Measurements from ENCODE around the gene ATP11B.

ATP11B gene

DNA sequence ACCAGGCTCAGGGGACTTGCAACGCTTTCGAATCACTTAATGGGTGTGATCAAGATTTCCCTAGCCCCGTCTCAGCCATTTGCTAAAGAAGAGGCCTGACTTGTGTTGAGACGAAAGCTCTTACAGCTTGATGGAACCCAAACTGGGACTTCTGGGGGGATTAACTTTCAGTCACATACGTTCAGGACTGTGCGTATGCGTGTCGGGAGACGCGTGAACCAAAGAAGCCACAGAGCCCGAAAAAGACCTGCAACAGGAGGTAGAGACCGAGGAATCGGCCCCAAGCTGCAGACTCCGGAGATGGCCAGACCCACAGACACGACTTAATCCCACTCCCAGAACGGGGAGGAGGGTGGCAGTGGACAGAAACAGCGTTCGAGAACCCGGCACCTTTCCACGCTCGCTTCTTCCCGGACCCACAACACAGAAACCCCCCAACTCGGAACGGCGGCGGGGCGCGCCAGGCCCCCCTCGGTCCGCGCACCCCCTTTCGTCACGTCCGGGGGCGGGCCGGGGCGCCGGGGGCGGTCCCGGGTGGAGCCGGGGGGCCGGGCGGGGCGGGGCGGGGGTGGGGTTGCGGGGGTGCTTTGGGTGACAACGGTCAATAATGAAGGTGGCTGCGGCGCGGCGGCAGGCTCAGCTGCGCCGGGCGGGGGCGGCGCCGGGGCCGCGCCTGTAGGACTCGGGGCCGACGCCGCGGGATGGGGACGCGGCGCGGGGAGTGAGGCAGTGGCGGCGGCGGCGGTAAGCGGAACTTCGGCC, at the start of gene ATP11B:
ATP11B (plus strand) TSS at position 604 of the 762 bp plus-strand sequence. CDS start 256 bp downstream, outside the sequence.
- no peak for TF ChIP-seq ARNT (IDR thresholded peaks at IDR 0.05)
- no peak for TF ChIP-seq CTBP1 (IDR thresholded peaks at IDR 0.05; ENCODE audit: borderline replicate concordance)
- TF ChIP-seq SP1 (IDR thresholded peaks at IDR 0.05): no peak
- no peak for TF ChIP-seq BHLHE40 (IDR thresholded peaks at IDR 0.05; ENCODE audit: borderline replicate concordance)
- TF ChIP-seq HDGF (IDR thresholded peaks at IDR 0.05; ENCODE audit: borderline replicate concordance): no peak
- no peak for TF ChIP-seq L3MBTL2 (conservative IDR thresholded peaks at IDR 0.05)
- TF ChIP-seq FOXK2 (IDR thresholded peaks at IDR 0.05): no peak
- no peak for TF ChIP-seq ZNF384 (IDR thresholded peaks at IDR 0.05)
- ChIA-PET CTCF (no interaction called here), POLR2A (interaction anchor here (0.9 to 1.4 kb wide), 5 partner anchors 16 to 79 kb away, joined by 3 read pairs; no protein-coding TSS in a partner anchor)
- peak; percentile 52 for DNase-seq (ENCODE audit: extremely low spot score)

- TF ChIP-seq FOXM1 (IDR thresholded peaks at IDR 0.05; ENCODE audit: borderline replicate concordance) (no peak), SP1 (IDR thresholded peaks at IDR 0.05) (no peak), NFRKB (IDR thresholded peaks at IDR 0.05) (no peak), L3MBTL2 (conservative IDR thresholded peaks at IDR 0.05) (no peak), HDGF (IDR thresholded peaks at IDR 0.05; ENCODE audit: borderline replicate concordance) (no peak), ARNT (IDR thresholded peaks at IDR 0.05) (no peak), LEF1 (IDR thresholded peaks at IDR 0.05; ENCODE audit: borderline replicate concordance) (no peak), TARDBP (IDR thresholded peaks at IDR 0.05) (no peak), ZNF384 (IDR thresholded peaks at IDR 0.05) (no peak), ELF4 (IDR thresholded peaks at IDR 0.05) (no peak), FOXK2 (IDR thresholded peaks at IDR 0.05) (no peak), CTBP1 (IDR thresholded peaks at IDR 0.05; ENCODE audit: borderline replicate concordance) (no peak), SUZ12 (IDR thresholded peaks at IDR 0.05) (no peak), BHLHE40 (IDR thresholded peaks at IDR 0.05; ENCODE audit: borderline replicate concordance) (no peak)
- TF ChIP-seq, protein P1, sequence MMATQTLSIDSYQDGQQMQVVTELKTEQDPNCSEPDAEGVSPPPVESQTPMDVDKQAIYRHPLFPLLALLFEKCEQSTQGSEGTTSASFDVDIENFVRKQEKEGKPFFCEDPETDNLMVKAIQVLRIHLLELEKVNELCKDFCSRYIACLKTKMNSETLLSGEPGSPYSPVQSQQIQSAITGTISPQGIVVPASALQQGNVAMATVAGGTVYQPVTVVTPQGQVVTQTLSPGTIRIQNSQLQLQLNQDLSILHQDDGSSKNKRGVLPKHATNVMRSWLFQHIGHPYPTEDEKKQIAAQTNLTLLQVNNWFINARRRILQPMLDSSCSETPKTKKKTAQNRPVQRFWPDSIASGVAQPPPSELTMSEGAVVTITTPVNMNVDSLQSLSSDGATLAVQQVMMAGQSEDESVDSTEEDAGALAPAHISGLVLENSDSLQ (IDR thresholded peaks at IDR 0.05): no peak
- no peak for DNase-seq (ENCODE audit: extremely low spot score)
- ChIA-PET CTCF (interaction anchor here (0.6 kb wide), 1 partner anchor 979 kb away, joined by 4 read pairs; no protein-coding TSS in a partner anchor), POLR2A (no interaction called here)
These were observed 46.3 kb upstream of the ATP11B start for GRCh38 chr3:182746959-182747358.

DNA sequence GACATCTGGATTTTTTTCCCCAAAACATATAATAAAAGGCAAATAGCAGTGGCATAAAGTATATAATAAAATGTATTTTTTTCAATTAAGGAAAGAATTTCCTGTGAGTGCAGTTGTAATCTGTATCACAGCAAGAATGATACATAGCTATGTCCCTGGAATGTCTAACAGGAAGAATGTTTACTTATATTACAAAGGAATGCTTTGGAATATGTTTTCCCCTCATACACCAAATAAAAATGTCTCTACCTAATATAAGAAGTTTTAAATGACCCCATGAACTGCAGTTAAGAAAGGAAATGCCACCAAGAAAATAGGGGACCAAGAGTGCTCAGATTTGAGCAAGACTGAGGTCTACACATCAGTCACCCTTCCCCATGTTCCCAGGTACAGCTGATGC, 38.0 kb upstream of the ATP11B start:
- DNase-seq (ENCODE audit: extremely low spot score): no peak
- CTCF ChIA-PET: no interaction called here
- no peak for TF ChIP-seq FOXM1 (IDR thresholded peaks at IDR 0.05; ENCODE audit: borderline replicate concordance)
- no peak for TF ChIP-seq ARNT (IDR thresholded peaks at IDR 0.05)
- no peak for TF ChIP-seq SP1 (IDR thresholded peaks at IDR 0.05)
- TF ChIP-seq SUZ12 (IDR thresholded peaks at IDR 0.05): no peak
- no peak for TF ChIP-seq FOXK2 (IDR thresholded peaks at IDR 0.05)
- TF ChIP-seq, protein P1 (IDR thresholded peaks at IDR 0.05): no peak
- no peak for TF ChIP-seq L3MBTL2 (conservative IDR thresholded peaks at IDR 0.05)
- no peak for TF ChIP-seq BHLHE40 (IDR thresholded peaks at IDR 0.05; ENCODE audit: borderline replicate concordance)
- TF ChIP-seq NFRKB (IDR thresholded peaks at IDR 0.05): no peak
- no peak for TF ChIP-seq ZNF384 (IDR thresholded peaks at IDR 0.05)
- no peak for TF ChIP-seq CTBP1 (IDR thresholded peaks at IDR 0.05; ENCODE audit: borderline replicate concordance)
- TF ChIP-seq TARDBP (IDR thresholded peaks at IDR 0.05): no peak
- no peak for TF ChIP-seq LEF1 (IDR thresholded peaks at IDR 0.05; ENCODE audit: borderline replicate concordance)
- no peak for TF ChIP-seq ELF4 (IDR thresholded peaks at IDR 0.05)
- no peak for TF ChIP-seq FOXA1 (IDR thresholded peaks at IDR 0.05)
- no peak for TF ChIP-seq HDGF (IDR thresholded peaks at IDR 0.05; ENCODE audit: borderline replicate concordance)
- POLR2A ChIA-PET: no interaction called here

DNA sequence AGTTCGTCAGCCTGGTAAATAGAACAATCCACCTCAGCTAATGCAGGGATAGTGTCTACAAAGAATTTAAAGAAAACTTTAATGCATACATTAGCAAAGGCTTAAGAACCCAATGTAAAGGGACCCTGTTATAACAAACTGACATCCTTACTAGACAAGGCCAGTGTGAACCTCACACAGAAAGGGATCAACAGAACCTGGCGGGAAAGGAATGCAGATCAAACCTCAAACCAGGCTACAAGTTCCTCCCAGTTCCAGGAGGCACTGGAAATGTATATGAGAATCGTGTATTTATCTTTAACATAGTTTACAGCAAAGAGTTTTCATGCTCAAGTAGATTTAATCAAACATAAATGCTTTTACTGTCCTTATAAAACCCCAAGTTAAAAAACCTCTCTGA, 37.6 kb upstream of the ATP11B start:
- no peak for TF ChIP-seq LEF1 (IDR thresholded peaks at IDR 0.05; ENCODE audit: borderline replicate concordance)
- no peak for TF ChIP-seq SUZ12 (IDR thresholded peaks at IDR 0.05)
- TF ChIP-seq, protein P1 (IDR thresholded peaks at IDR 0.05): no peak
- TF ChIP-seq CTBP1 (IDR thresholded peaks at IDR 0.05; ENCODE audit: borderline replicate concordance): no peak
- TF ChIP-seq FOXK2 (IDR thresholded peaks at IDR 0.05): no peak
- TF ChIP-seq SP1 (IDR thresholded peaks at IDR 0.05): no peak
- no peak for TF ChIP-seq ARNT (IDR thresholded peaks at IDR 0.05)
- no peak for TF ChIP-seq FOXA1 (IDR thresholded peaks at IDR 0.05)
- TF ChIP-seq ELF4 (IDR thresholded peaks at IDR 0.05): no peak
- no peak for TF ChIP-seq L3MBTL2 (conservative IDR thresholded peaks at IDR 0.05)
- no peak for TF ChIP-seq NFRKB (IDR thresholded peaks at IDR 0.05)
- no peak for TF ChIP-seq ZNF384 (IDR thresholded peaks at IDR 0.05)
- TF ChIP-seq BHLHE40 (IDR thresholded peaks at IDR 0.05; ENCODE audit: borderline replicate concordance): no peak
- TF ChIP-seq TARDBP (IDR thresholded peaks at IDR 0.05): no peak
- no peak for TF ChIP-seq FOXM1 (IDR thresholded peaks at IDR 0.05; ENCODE audit: borderline replicate concordance)
- no peak for TF ChIP-seq HDGF (IDR thresholded peaks at IDR 0.05; ENCODE audit: borderline replicate concordance)
- no peak for DNase-seq (ENCODE audit: extremely low spot score)
- ChIA-PET POLR2A (no interaction called here), CTCF (no interaction called here)

DNA sequence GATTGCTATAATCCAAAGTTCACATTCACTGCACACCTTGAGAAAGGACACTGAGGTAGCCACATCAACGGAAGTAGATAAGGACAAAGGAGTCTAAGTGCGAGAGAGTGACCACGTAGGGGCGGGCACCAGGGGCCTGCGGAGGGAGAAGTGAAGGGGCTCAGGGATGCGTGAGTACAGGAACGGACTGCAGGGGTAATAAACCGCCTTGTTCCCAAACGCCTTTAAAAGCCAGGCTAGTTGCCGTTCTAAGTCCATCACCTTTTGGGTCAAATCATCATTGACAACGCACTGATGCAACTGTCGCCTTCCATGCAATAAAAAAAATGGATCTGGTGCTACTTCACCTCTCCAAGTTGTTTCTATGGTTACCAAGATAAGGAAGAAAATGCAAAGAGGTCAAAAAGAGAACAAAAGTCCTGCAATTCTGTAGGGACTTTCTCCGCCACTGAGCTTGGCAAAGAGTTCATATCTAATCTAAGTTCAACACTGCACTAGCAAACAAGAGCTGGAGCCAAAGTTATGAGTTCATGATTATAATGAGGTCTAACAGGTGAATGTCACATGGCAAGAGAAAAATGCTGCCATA, 32.6 kb upstream of the ATP11B start:
- DNase-seq (ENCODE audit: extremely low spot score): no peak
- TF ChIP-seq L3MBTL2 (conservative IDR thresholded peaks at IDR 0.05): no peak
- TF ChIP-seq ARNT (IDR thresholded peaks at IDR 0.05): no peak
- TF ChIP-seq NFRKB (IDR thresholded peaks at IDR 0.05): no peak
- TF ChIP-seq BHLHE40 (IDR thresholded peaks at IDR 0.05; ENCODE audit: borderline replicate concordance): no peak
- no peak for TF ChIP-seq LEF1 (IDR thresholded peaks at IDR 0.05; ENCODE audit: borderline replicate concordance)
- no peak for TF ChIP-seq FOXK2 (IDR thresholded peaks at IDR 0.05)
- TF ChIP-seq, protein P1 (IDR thresholded peaks at IDR 0.05): no peak
- no peak for TF ChIP-seq ELF4 (IDR thresholded peaks at IDR 0.05)
- no peak for TF ChIP-seq FOXM1 (IDR thresholded peaks at IDR 0.05; ENCODE audit: borderline replicate concordance)
- no peak for TF ChIP-seq CTBP1 (IDR thresholded peaks at IDR 0.05; ENCODE audit: borderline replicate concordance)
- no peak for TF ChIP-seq FOXA1 (IDR thresholded peaks at IDR 0.05)
- CTCF ChIA-PET: no interaction called here
- POLR2A ChIA-PET: no interaction called here

All from HEK293T (cell line).